GM18858 (cell line): ENCODE results near the gene SSX2B.
"Not testable (repeated sequence)": the region's sequence is repeated elsewhere in the genome, so short reads cannot be mapped to it uniquely, and the experiment has no call there.

Experiments
- ATAC-seq: cut with Tn5 transposase; IDR thresholded peaks from one replicate; pipeline ENCODE4 v1.9.1; 2021; ENCODE audit not compliant: unreplicated experiment

The SSX2B gene, protein sequence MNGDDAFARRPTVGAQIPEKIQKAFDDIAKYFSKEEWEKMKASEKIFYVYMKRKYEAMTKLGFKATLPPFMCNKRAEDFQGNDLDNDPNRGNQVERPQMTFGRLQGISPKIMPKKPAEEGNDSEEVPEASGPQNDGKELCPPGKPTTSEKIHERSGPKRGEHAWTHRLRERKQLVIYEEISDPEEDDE

DNA sequence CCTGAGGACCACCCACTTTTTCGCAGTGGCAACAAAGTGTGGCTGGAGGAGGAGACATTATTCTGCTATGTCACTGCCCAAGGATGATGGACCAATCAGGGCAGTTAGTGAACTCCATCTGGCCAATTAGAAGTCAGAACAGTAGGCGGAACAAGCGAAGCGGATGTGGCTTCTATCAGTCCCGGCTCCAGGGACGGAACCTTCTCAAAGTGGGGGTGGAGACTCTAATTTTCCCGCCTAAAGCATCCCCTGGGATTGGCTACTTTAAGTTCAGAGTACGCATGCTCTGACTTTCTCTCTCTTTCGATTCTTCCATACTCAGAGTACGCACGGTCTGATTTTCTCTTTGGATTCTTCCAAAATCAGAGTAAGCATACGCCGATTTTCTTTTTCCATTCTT is at the start of gene SSX2B:
SSX2B (plus strand) TSS at position 301 of the 400 bp plus-strand sequence. CDS start 1,429 bp downstream, outside the sequence.
- ATAC-seq, result not testable (repeated sequence)

DNA sequence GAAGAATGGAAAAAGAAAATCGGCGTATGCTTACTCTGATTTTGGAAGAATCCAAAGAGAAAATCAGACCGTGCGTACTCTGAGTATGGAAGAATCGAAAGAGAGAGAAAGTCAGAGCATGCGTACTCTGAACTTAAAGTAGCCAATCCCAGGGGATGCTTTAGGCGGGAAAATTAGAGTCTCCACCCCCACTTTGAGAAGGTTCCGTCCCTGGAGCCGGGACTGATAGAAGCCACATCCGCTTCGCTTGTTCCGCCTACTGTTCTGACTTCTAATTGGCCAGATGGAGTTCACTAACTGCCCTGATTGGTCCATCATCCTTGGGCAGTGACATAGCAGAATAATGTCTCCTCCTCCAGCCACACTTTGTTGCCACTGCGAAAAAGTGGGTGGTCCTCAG is 44.0 kb upstream of the SSX2B start, which contains the start of gene SSX2:
SSX2 (minus strand) TSS at position 101 of the 400 bp plus-strand sequence. CDS start 1,429 bp downstream, outside the sequence.
- ATAC-seq, result not testable (repeated sequence)

DNA sequence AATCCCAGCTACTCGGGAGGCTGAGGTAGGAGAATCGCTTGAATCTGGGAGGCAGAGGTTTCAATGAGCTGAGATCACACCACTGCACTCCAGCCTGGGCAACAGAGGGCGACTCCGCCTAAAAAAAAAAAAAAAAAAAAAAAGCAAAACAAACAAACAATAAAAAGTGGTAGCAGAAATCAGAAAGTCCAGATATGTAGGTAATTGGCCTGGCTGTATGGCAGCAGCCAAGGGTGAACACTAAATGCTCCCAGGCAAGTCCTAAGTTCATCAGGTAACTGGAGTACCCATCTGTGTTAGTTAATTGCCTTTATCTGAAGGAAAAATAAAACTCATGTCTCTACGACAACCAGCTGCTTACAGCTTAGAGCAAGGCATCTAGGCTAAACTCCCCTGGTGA is 14.9 kb downstream of the SSX2B start:
- not testable (repeated sequence) for ATAC-seq

DNA sequence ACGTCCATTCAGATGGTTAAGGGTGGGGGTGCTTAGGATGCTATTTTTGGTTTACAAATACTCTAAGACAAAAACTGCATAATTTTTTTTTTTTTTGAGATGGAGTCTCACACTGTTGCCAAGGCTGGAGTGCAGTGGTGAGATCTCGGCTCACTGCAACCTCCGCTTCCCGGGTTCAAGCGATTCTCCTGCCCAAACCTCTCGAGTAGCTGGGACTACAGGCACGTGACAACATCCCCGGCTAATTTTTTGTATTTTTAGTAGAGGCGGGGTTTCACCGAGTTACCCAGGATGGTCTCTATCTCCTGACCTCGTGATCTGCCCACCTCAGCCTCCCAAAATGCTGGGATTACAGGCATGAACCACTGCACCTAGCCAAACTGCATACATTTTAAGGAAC is 22.5 kb downstream of the SSX2B start:
- ATAC-seq, result not testable (repeated sequence)

DNA sequence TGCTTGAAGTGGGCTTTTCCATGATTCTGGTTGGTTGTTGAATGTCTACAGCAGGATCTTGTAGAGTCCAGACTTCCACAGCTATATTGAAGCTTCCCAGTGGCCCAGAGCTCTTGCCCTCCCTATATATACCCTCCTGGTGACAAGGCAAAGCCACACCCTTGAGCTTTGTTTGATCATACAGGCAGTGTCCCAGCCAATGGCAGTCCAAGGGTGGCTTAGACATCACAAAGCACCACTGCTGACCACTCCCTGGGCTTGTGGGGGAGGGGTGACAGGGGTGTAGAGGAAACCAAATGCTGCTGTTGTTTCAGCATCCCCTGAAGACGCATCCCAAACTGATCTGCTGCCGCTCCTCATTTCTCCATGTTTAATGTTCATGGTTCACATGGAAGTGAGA is 46.3 kb downstream of the SSX2B start, which contains the start of gene SPANXN5:
SPANXN5 (minus strand) TSS at position 101 of the 400 bp plus-strand sequence; CDS start at position 22, 79 bp downstream.
- ATAC-seq, result not testable (repeated sequence)

DNA sequence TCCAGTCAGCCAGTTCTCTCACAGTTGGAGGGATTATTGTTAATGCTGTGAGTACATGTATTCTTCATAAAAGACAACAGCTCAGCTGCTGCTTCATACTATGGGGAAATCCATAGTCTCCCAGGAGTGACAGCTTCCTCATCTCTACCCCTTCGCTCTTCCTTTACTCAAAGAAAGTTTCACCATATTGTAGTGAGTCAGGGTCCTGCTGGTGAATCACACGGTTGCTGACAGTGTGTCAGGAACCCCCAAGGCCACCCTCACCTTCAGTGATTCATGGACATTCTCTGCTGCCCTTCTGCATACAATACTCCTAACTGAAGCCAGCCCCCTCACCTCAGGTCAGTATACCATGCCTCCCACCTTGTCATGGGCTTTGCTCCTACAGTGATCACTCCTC is 53.8 kb downstream of the SSX2B start:
- not testable (repeated sequence) for ATAC-seq
